Neural progenitor cell (in vitro differentiated cells): ENCODE results near the gene AGRP.

Experiments used
- EZH2 ChIP-seq: fragments of 200-600 bp; sonication (generic); IDR thresholded peaks from 2 replicates; pipeline ENCODE4 v1.6.1; 2017; ENCODE audit warnings: antibody characterized with exemption, mild to moderate bottlenecking, moderate library complexity
- EZH2phosphoT487 ChIP-seq: fragments of 200-600 bp; sonication (generic); IDR thresholded peaks from 2 replicates; pipeline ENCODE4 v1.6.1; 2017; ENCODE audit warnings: antibody characterized with exemption
- TF ChIP-seq, protein P1 (sequence below): fragments of 200-600 bp; sonication (generic); IDR thresholded peaks from 2 replicates; pipeline ENCODE4 v1.5.1; 2017; ENCODE audit warnings: antibody characterized with exemption, mild to moderate bottlenecking

GRCh38 chr16:67445913-67446907 lies 37.1 kb downstream of the AGRP start:
- TF ChIP-seq, protein P1, sequence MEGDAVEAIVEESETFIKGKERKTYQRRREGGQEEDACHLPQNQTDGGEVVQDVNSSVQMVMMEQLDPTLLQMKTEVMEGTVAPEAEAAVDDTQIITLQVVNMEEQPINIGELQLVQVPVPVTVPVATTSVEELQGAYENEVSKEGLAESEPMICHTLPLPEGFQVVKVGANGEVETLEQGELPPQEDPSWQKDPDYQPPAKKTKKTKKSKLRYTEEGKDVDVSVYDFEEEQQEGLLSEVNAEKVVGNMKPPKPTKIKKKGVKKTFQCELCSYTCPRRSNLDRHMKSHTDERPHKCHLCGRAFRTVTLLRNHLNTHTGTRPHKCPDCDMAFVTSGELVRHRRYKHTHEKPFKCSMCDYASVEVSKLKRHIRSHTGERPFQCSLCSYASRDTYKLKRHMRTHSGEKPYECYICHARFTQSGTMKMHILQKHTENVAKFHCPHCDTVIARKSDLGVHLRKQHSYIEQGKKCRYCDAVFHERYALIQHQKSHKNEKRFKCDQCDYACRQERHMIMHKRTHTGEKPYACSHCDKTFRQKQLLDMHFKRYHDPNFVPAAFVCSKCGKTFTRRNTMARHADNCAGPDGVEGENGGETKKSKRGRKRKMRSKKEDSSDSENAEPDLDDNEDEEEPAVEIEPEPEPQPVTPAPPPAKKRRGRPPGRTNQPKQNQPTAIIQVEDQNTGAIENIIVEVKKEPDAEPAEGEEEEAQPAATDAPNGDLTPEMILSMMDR: no peak
- TF ChIP-seq EZH2 (no peak), EZH2phosphoT487 (no peak)
